GM06990 (cell line): ENCODE results near the gene TRIM39.
"Not testable (repeated sequence)": the region's sequence is repeated elsewhere in the genome, so short reads cannot be mapped to it uniquely, and the experiment has no call there.

Experiments
- DNase-seq: peaks from one replicate; pipeline ENCODE4 v3.0.0-alpha.2; 2011; ENCODE audit not compliant: insufficient read length; ENCODE audit errors: extremely low read depth
- H3K27me3 ChIP-seq: replicated peaks from 2 replicates; pipeline ENCODE4 v1.6.0; 2011; ENCODE audit warnings: low read length; ENCODE audit not compliant: control insufficient read depth, insufficient read depth
- H3K36me3 ChIP-seq: 2 replicates; pipeline ENCODE4 v1.5.1; 2011; ENCODE audit warnings: low read length; ENCODE audit not compliant: control insufficient read depth, insufficient read depth
- H3K4me3 ChIP-seq: replicated peaks from 2 replicates; pipeline ENCODE4 v1.5.1; 2011; ENCODE audit warnings: low read depth, mild to moderate bottlenecking, control low read depth, low read length
- CTCF ChIP-seq: IDR thresholded peaks from 2 replicates; pipeline ENCODE4 v1.5.1; 2011; ENCODE audit warnings: low read length, control low read depth, mild to moderate bottlenecking, inconsistent platforms; ENCODE audit not compliant: insufficient read depth, poor library complexity, severe bottlenecking

Gene TRIM39

GRCh38 chr6:30326526-30327231 lies at the start of gene TRIM39:
TRIM39 (plus strand) TSS chr6:30326927; CDS start chr6:30329318, 2,391 bp downstream.
- Histone ChIP-seq H3K27me3 (no peaks in the 10 kb centered on the region), H3K36me3 (peaks cover 6% of the 10 kb centered on the region), H3K4me3 (peak within 1 kb of the TSS; percentile 97)
- TF ChIP-seq CTCF = no peak
- peak; percentile 90 for DNase-seq

DNA sequence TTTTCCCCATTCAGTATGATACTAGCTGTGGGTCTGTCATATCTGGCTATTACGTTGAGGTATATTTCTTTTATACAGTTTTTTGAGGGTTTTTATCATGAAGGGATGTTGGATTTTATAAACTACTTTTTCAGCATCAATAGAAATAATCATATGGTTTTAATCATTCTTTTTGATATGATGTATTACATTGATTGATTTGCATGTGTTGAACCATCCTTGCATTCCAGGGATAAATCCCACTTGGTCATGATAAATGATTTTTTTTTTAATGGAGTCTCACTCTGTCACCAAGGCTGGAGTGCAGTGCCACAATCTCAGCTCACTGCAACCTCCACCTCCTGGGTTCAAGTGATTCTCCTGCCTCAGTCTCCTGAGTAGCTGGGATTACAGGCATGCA lies 45.7 kb upstream of the TRIM39 start:
- DNase-seq, H3K4me3 ChIP-seq, H3K36me3 ChIP-seq, H3K27me3 ChIP-seq: not testable (repeated sequence)

DNA sequence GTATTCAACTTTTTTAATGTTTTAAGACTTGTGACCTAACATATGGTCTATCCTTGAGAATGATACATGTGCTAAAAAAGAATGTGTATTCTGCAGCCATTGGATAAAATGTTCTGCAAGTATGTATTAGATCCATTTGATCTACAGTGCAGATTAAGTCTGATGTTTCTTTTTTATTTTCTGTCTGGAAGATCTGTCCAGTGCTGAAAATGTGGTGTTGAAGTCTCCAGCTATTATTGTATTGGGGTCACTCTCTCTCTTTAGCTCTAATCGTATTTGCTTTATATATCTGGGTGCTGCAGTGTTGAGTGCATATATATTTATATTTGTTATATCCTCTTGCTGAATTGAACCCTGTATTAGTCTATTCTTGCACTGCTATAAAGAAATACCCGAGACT lies 44.2 kb upstream of the TRIM39 start:
- Histone ChIP-seq H3K36me3 (no peaks in the 10 kb centered on the region), H3K4me3 (no peak overlapping the region), H3K27me3 (no peaks in the 10 kb centered on the region)
- TF ChIP-seq CTCF = no peak
- no peak for DNase-seq

DNA sequence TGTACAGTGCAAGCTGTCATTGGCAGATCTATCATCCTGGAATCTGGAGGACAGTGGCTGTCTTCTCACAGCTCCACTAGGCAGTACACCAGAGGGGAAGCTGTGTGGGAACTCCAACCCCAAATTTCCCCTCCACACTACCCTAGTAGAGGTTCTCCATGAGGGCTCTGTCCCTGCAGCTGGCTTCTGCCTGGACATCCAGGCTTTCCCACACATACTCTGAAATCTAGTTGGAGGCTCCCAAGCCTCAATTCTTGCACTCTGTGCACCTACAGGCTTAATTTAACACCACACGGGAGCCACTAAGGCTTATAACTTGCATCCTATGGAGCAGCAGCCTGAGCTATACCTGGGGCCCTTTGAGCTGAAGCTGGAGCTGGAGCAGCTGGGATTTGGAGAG lies 43.0 kb upstream of the TRIM39 start:
- H3K36me3 ChIP-seq = peaks cover 2% of the 10 kb centered on the region; the same call in 1 of the 2 replicates
- no peak for TF ChIP-seq CTCF
- H3K27me3 ChIP-seq = no peaks in the 10 kb centered on the region
- DNase-seq = no peak
- no peak overlapping the region for H3K4me3 ChIP-seq

GRCh38 chr6:30287139-30287538 lies 39.6 kb upstream of the TRIM39 start:
- Histone ChIP-seq H3K4me3 (no peak overlapping the region), H3K27me3 (no peaks in the 10 kb centered on the region), H3K36me3 (peaks cover 9% of the 10 kb centered on the region)
- no peak for TF ChIP-seq CTCF
- DNase-seq = no peak

DNA sequence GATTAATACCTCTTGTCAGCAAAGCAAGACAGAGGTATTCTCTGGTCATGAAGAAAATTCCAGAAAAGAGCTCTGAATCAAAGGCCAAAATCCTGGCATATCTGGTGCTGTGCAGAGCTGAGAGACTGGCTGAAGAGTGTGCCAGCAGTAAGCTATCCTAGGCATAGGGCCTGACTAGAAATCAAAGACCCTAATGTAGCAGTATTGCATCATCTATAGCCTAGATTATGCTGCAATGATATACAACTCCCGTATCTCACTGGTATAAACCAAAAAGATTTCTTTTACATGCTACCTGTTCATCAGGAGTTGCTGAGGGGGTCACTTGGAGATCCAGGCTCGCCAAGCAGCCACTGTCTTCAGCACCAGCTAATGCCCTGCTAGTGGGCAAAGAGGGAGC lies 30.9 kb upstream of the TRIM39 start:
- H3K4me3 ChIP-seq = no peak overlapping the region
- TF ChIP-seq CTCF = no peak
- H3K36me3 ChIP-seq = peaks cover 16% of the 10 kb centered on the region
- no peaks in the 10 kb centered on the region for H3K27me3 ChIP-seq
- no peak for DNase-seq
